H1 (cell line): ENCODE results near the gene LARP4B. TPM values are rescaled to one million over a fixed set of nuclear protein-coding genes. Genes with fewer than 3 reads are reported as not detected.

Experiments used
- CTCF ChIA-PET: fragments of 300-600 bp; sonication (Branson Sonifier 250); formaldehyde crosslinking; loops from one replicate; lab custom pipeline; 2021; ENCODE audit not compliant: partially characterized antibody; lab: Charles Lee
- POLR2A ChIA-PET: fragments of 300-600 bp; sonication (Branson Sonifier 250); formaldehyde crosslinking; loops from one replicate; lab custom pipeline; 2021; ENCODE audit warnings: inconsistent platforms; ENCODE audit not compliant: partially characterized antibody; lab: Charles Lee
- DNase-seq, 2 experiments: peaks; one replicate each; pipeline versions ENCODE4 v3.0.0 to v3.0.0-alpha.2; 2010 to 2022; ENCODE audit warnings: low spot score in 2 of 2, low read depth in 1 of 2, mixed read lengths in 1 of 2
- FAIRE-seq: peaks from 2 replicates; lab custom pipeline; 2011; peaks lifted over from hg19 to GRCh38; lab: Jason Lieb, UNC
- H2AFZ ChIP-seq: 2 replicates; pipeline ENCODE4 v1.8.1; 2012; ENCODE audit warnings: low read length, inconsistent platforms
- H2AK5ac ChIP-seq: 2 replicates; pipeline ENCODE4 v1.6.1; 2013; ENCODE audit warnings: low read depth, low read length
- H2BK120ac ChIP-seq: replicated peaks from 2 replicates; pipeline ENCODE3; 2013; ENCODE audit warnings: low read depth, low read length, inconsistent platforms
- H2BK12ac ChIP-seq: 2 replicates; pipeline ENCODE4 v1.6.1; 2013; ENCODE audit warnings: low read depth, low read length
- H2BK15ac ChIP-seq: 2 replicates; pipeline ENCODE4 v1.6.1; 2013; ENCODE audit warnings: low read length
- H2BK20ac ChIP-seq: 2 replicates; pipeline ENCODE4 v1.6.1; 2013; ENCODE audit warnings: low read length
- H2BK5ac ChIP-seq: 2 replicates; pipeline ENCODE4 v1.6.1; 2013; ENCODE audit warnings: low read depth, low read length
- H3K14ac ChIP-seq: 2 replicates; pipeline ENCODE4 v1.6.1; 2013; ENCODE audit warnings: inconsistent platforms; ENCODE audit not compliant: insufficient read length
- H3K18ac ChIP-seq: 2 replicates; pipeline ENCODE4 v1.6.1; 2013; ENCODE audit warnings: low read length; ENCODE audit errors: extremely low read depth
- H3K23ac ChIP-seq: 2 replicates; pipeline ENCODE4 v1.6.1; 2013; ENCODE audit warnings: inconsistent platforms; ENCODE audit not compliant: insufficient read length
- H3K23me2 ChIP-seq: 2 replicates; pipeline ENCODE4 v1.6.1; 2013; ENCODE audit warnings: low read depth, low read length
- H3K27ac ChIP-seq: 2 replicates; pipeline ENCODE4 v1.6.1; 2011; ENCODE audit warnings: low read depth, low read length, inconsistent platforms
- H3K27me3 ChIP-seq, 4 experiments: replicated peaks in 1 of 4; 1 replicate in 1 of 4; 2 replicates in 3 of 4; pipeline versions ENCODE4 v1.6.1 to v1.8.1; 2011 to 2013; ENCODE audit warnings: low read length in 3 of 4, mild to moderate bottlenecking in 3 of 4, inconsistent platforms in 2 of 4, mixed read lengths in 2 of 4, moderate library complexity in 1 of 4; ENCODE audit not compliant: control insufficient read depth in 3 of 4, insufficient read depth in 3 of 4; ENCODE audit errors: extremely low read depth in 1 of 4
- H3K36me3 ChIP-seq, 4 experiments: 2 replicates each; pipeline versions ENCODE4 v1.6.1 to v1.8.1; 2011 to 2013; ENCODE audit warnings: mild to moderate bottlenecking in 4 of 4, low read length in 3 of 4, moderate library complexity in 2 of 4, control low read depth in 1 of 4, inconsistent platforms in 1 of 4; ENCODE audit not compliant: insufficient read depth in 4 of 4, control insufficient read depth in 2 of 4
- H3K4ac ChIP-seq: replicated peaks from 2 replicates; pipeline ENCODE3; 2013; ENCODE audit warnings: low read length, low read depth, mixed read lengths, inconsistent platforms; ENCODE audit not compliant: insufficient read length
- H3K4me1 ChIP-seq, 4 experiments: replicated peaks in 1 of 4; 1 replicate in 1 of 4; 2 replicates in 3 of 4; pipeline versions ENCODE4 v1.6.1 to v1.8.1; 2011 to 2013; ENCODE audit warnings: low read length in 3 of 4, inconsistent platforms in 2 of 4, mixed read lengths in 1 of 4; ENCODE audit not compliant: insufficient read depth in 4 of 4, control insufficient read depth in 3 of 4
- H3K4me2 ChIP-seq, 2 experiments: 2 replicates each; pipeline versions ENCODE4 v1.6.1 to v1.8.1; 2011 to 2013; ENCODE audit warnings: low read depth in 2 of 2, low read length in 2 of 2, control low read depth in 1 of 2, inconsistent platforms in 1 of 2, mild to moderate bottlenecking in 1 of 2; ENCODE audit not compliant: insufficient read depth in 1 of 2
- H3K4me3 ChIP-seq, 4 experiments: fragments of 200-600, 300-600 bp in 1 of 4; sonication (generic), shearing (Covaris generic), sonication (Bioruptor Twin) in 1 of 4; 2 replicates each; pipeline versions ENCODE4 v1.5.1 to v1.8.1; 2011 to 2016; ENCODE audit warnings: low read length in 4 of 4, low read depth in 3 of 4, control low read depth in 2 of 4, inconsistent platforms in 2 of 4, mild to moderate bottlenecking in 2 of 4, mixed read lengths in 1 of 4, moderate library complexity in 1 of 4; ENCODE audit not compliant: insufficient read depth in 2 of 4; ENCODE audit errors: extremely low read depth in 1 of 4
- H3K56ac ChIP-seq: replicated peaks from 2 replicates; pipeline ENCODE3; 2013; ENCODE audit warnings: low read depth, mild to moderate bottlenecking, mixed read lengths, low read length, inconsistent platforms; ENCODE audit not compliant: insufficient read length
- H3K79me1 ChIP-seq: 2 replicates; pipeline ENCODE4 v1.6.1; 2013; ENCODE audit warnings: low read depth, low read length, control low read depth
- H3K79me2 ChIP-seq, 2 experiments: 2 replicates each; pipeline versions ENCODE4 v1.6.1 to v1.8.1; 2012 to 2013; ENCODE audit warnings: low read length in 2 of 2, mild to moderate bottlenecking in 2 of 2, inconsistent platforms in 1 of 2; ENCODE audit not compliant: insufficient read depth in 2 of 2, control insufficient read depth in 1 of 2
- H3K9ac ChIP-seq, 4 experiments: replicated peaks in 1 of 4; 1 replicate in 1 of 4; 2 replicates in 3 of 4; pipeline versions ENCODE4 v1.6.1 to v1.8.1; 2011 to 2013; ENCODE audit warnings: low read depth in 3 of 4, low read length in 3 of 4, control low read depth in 2 of 4, mild to moderate bottlenecking in 2 of 4, moderate library complexity in 2 of 4, inconsistent platforms in 1 of 4; ENCODE audit errors: extremely low read depth in 1 of 4
- H3K9me3 ChIP-seq, 2 experiments: 2 replicates each; pipeline versions ENCODE4 v1.6.1 to v1.8.1; 2012 to 2013; ENCODE audit warnings: mild to moderate bottlenecking in 2 of 2, moderate library complexity in 2 of 2, control low read depth in 1 of 2, inconsistent platforms in 1 of 2, low read depth in 1 of 2, low read length in 1 of 2, mixed read lengths in 1 of 2; ENCODE audit not compliant: insufficient read depth in 2 of 2
- H4K20me1 ChIP-seq, 2 experiments: replicated peaks in 1 of 2; 2 replicates each; pipeline versions ENCODE3 to v1.8.1; 2011 to 2013; ENCODE audit warnings: inconsistent platforms in 2 of 2, low read length in 2 of 2, mild to moderate bottlenecking in 1 of 2; ENCODE audit not compliant: insufficient read depth in 2 of 2, control insufficient read depth in 1 of 2
- H4K5ac ChIP-seq: 2 replicates; pipeline ENCODE4 v1.6.1; 2013; ENCODE audit warnings: low read length, low read depth, mixed read lengths, inconsistent platforms; ENCODE audit not compliant: insufficient read length
- H4K8ac ChIP-seq: 2 replicates; pipeline ENCODE4 v1.8.0; 2013; ENCODE audit warnings: mild to moderate bottlenecking, moderate library complexity, low read length, inconsistent platforms; ENCODE audit not compliant: insufficient read depth; ENCODE audit errors: extremely low read depth
- H4K91ac ChIP-seq: replicated peaks from 2 replicates; pipeline ENCODE3; 2013; ENCODE audit warnings: low read length, mixed read lengths, inconsistent platforms; ENCODE audit not compliant: insufficient read length
- EGR1 ChIP-seq: IDR thresholded peaks from 2 replicates; pipeline ENCODE4 v1.6.1; 2011; ENCODE audit warnings: low read depth, low read length, borderline replicate concordance
- HDAC2 ChIP-seq, 2 experiments: fragments of 300-600 bp in 1 of 2; sonication (generic) in 1 of 2; IDR thresholded peaks; 2 replicates each; pipeline ENCODE4 v1.6.1; 2011 to 2012; ENCODE audit warnings: low read depth in 2 of 2, low read length in 2 of 2, mild to moderate bottlenecking in 2 of 2, moderate library complexity in 2 of 2, borderline replicate concordance in 1 of 2, inconsistent platforms in 1 of 2
- KDM1A ChIP-seq: fragments of 200-600, 300-600 bp; sonication (generic); IDR thresholded peaks from 2 replicates; pipeline ENCODE4 v1.7.1; 2016; ENCODE audit warnings: mild to moderate bottlenecking, low read length, borderline replicate concordance
- NRF1 ChIP-seq: IDR thresholded peaks from 2 replicates; pipeline ENCODE4 v1.6.1; 2011; ENCODE audit warnings: mild to moderate bottlenecking, low read depth, low read length, improper control_type of control experiment
- TAF1 ChIP-seq: IDR thresholded peaks from 2 replicates; pipeline ENCODE4 v1.6.1; 2011; ENCODE audit warnings: mild to moderate bottlenecking, low read depth, low read length
- TBP ChIP-seq: IDR thresholded peaks from 2 replicates; pipeline ENCODE4 v1.6.1; 2011; ENCODE audit warnings: low read depth, low read length, improper control_type of control experiment
- YY1 ChIP-seq: IDR thresholded peaks from 2 replicates; pipeline ENCODE4 v1.6.1; 2011; ENCODE audit warnings: low read depth, mild to moderate bottlenecking, low read length
- ZNF274 ChIP-seq: IDR thresholded peaks from 2 replicates; pipeline ENCODE4 v1.7.0; 2012; ENCODE audit warnings: low read length, borderline replicate concordance; ENCODE audit errors: extremely low read depth
- WGBS, 2 experiments: shearing (Covaris generic) in 1 of 2; methylation state at CpG; one replicate each; pipeline versions ENCODE4 v1.1.6 to v1.1.7; 2013 to 2015; ENCODE audit warnings: low lambda C conversion rate in 2 of 2, mixed read lengths in 2 of 2, inconsistent platforms in 1 of 2, low coverage in 1 of 2, missing lambda C conversion rate in 1 of 2; ENCODE audit not compliant: insufficient replicate concordance in 2 of 2, insufficient coverage in 1 of 2, insufficient read length in 1 of 2; ENCODE audit errors: extremely low coverage in 1 of 2, missing lambda C conversion rate in 1 of 2; 5-methylcytosine and 5-hydroxymethylcytosine counted together
- polyA plus RNA-seq, 7 experiments: library from polyadenylated mRNA; depleted of rRNA in 3 of 7; stranded (reverse) in 5 of 7; unstranded in 2 of 7; fragments of >200 nt in 5 of 7; fragments of 200-250 nt in 2 of 7; gene quantifications; 1 replicate in 5 of 7; 2 replicates in 1 of 7; 4 replicates in 1 of 7; pipeline versions ENCODE4 v1.2.1 to v1.2.3, GENCODE V29; 2011 to 2013; ENCODE audit warnings: missing spikeins in 2 of 7, mixed read lengths in 2 of 7
- total RNA-seq: library from RNA; stranded (reverse); fragmentation: NEBNext Ultra II Directional; extraction: Animal tissue kit (Norgen Biotek cat#: 25700); gene quantifications from 2 replicates; pipeline ENCODE4 v1.2.1, GENCODE V29; 2021

LARP4B gene
- total and polyA plus RNA-seq, 2 of the 8 experiments (the other 6 are each of a cell fraction or from before 2014, with no cell fraction given), result 20.1 to 78.6 TPM

GRCh38 chr10:953836-954235 is 22.3 kb upstream of the LARP4B start:
- FAIRE-seq (no peak), DNase-seq (no peak)
- no peaks in the 10 kb centered on the region for H3K36me3 ChIP-seq
- no peak overlapping the region for H2BK15ac ChIP-seq
- ChIA-PET POLR2A (interaction anchor here (1.2 kb wide), 1 partner anchor 17 kb away, joined by 4 read pairs; no protein-coding TSS in a partner anchor), CTCF (interaction anchor here (0.7 to 1.8 kb wide), 3 partner anchors 9 to 372 kb away, joined by 3 to 6 read pairs (median 3); no protein-coding TSS in a partner anchor)
- no peaks in the 10 kb centered on the region for H3K79me1 ChIP-seq
- no peak overlapping the region for H2BK120ac ChIP-seq
- H3K4me3 ChIP-seq, result no peak overlapping the region
- no peaks in the 10 kb centered on the region for H3K79me2 ChIP-seq
- H3K4me2 ChIP-seq, result no peak overlapping the region
- no peak overlapping the region for H3K9ac ChIP-seq
- H3K27me3 ChIP-seq, result no peaks in the 10 kb centered on the region
- H4K91ac ChIP-seq, result no peak overlapping the region
- H3K23ac ChIP-seq, result no peak overlapping the region
- no peak overlapping the region for H3K4ac ChIP-seq
- no peaks in the 10 kb centered on the region for H3K23me2 ChIP-seq
- no peak overlapping the region for H2BK12ac ChIP-seq
- no peak overlapping the region for H2BK5ac ChIP-seq
- H3K4me1 ChIP-seq, result no peaks in the 10 kb centered on the region; a peak in 2 of 7 replicates
- WGBS, 2 experiments, result 97% methylated on average over 11 of the region's 11 CpGs; no CpG with 5 or more reads in 1 of the 2 experiments
- no peaks in the 10 kb centered on the region for H4K20me1 ChIP-seq
- H3K27ac ChIP-seq, result no peak overlapping the region
- no peak overlapping the region for H4K8ac ChIP-seq
- H2AK5ac ChIP-seq, result no peak overlapping the region
- no peak for TF ChIP-seq TBP
- no peak for TF ChIP-seq YY1
- TF ChIP-seq EGR1, result no peak
- no peak for TF ChIP-seq ZNF274
- TF ChIP-seq KDM1A, result no peak
- no peak for TF ChIP-seq HDAC2 (IDR thresholded peaks at IDR 0.05; ENCODE audit: borderline replicate concordance in 1 of 2, low read depth in 2 of 2, low read length in 2 of 2)
- TF ChIP-seq TAF1, result no peak
- TF ChIP-seq NRF1, result no peak
- no peak overlapping the region for H2AFZ ChIP-seq
- H3K9me3 ChIP-seq, result no peaks in the 10 kb centered on the region
- no peak overlapping the region for H3K14ac ChIP-seq
- no peak overlapping the region for H2BK20ac ChIP-seq
- no peak overlapping the region for H3K18ac ChIP-seq
- H4K5ac ChIP-seq, result no peak overlapping the region
- H3K56ac ChIP-seq, result no peak overlapping the region
